Smooth muscle cell (in vitro differentiated cells): ENCODE measurements around the gene CACNA1S. TPM values are rescaled to one million over a fixed set of nuclear protein-coding genes. Genes with fewer than 3 reads are reported as not detected.

Source experiments
- DNase-seq: peaks from one replicate; lab custom pipeline; 2025; ENCODE audit not compliant: unreplicated experiment; lab: John Stamatoyannopoulos, UW
- H2AFZ ChIP-seq: fragments of 200-600 bp; sonication (generic); 2 replicates; pipeline ENCODE4 v1.6.0; 2016; ENCODE audit warnings: antibody characterized with exemption, low read depth, mild to moderate bottlenecking
- H3F3A ChIP-seq: fragments of 200-600 bp; sonication (generic); 2 replicates; pipeline ENCODE4 v1.6.0; 2017; ENCODE audit warnings: antibody characterized with exemption, low read depth
- H3K27ac ChIP-seq: fragments of 200-600 bp; sonication (generic); 2 replicates; pipeline ENCODE4 v1.5.1; 2016; ENCODE audit warnings: low read depth, mild to moderate bottlenecking
- H3K27me3 ChIP-seq: fragments of 200-600 bp; sonication (generic); 2 replicates; pipeline ENCODE4 v1.6.1; 2016; ENCODE audit warnings: low read depth, mild to moderate bottlenecking
- H3K36me3 ChIP-seq: fragments of 200-600 bp; sonication (generic); 2 replicates; pipeline ENCODE4 v1.5.1; 2016; ENCODE audit warnings: low read depth
- H3K4me1 ChIP-seq: fragments of 200-600 bp; sonication (generic); 2 replicates; pipeline ENCODE4 v1.5.1; 2016; ENCODE audit warnings: low read depth
- H3K4me2 ChIP-seq: fragments of 200-600 bp; sonication (generic); 2 replicates; pipeline ENCODE4 v1.6.0; 2016; ENCODE audit warnings: mild to moderate bottlenecking
- H3K4me3 ChIP-seq: fragments of 200-600 bp; sonication (generic); 2 replicates; pipeline ENCODE4 v1.5.1; 2016; ENCODE audit warnings: mild to moderate bottlenecking
- H3K79me2 ChIP-seq: fragments of 200-600 bp; sonication (generic); 2 replicates; pipeline ENCODE4 v1.6.0; 2016; ENCODE audit warnings: low read depth, mild to moderate bottlenecking
- H3K9ac ChIP-seq: fragments of 200-600 bp; sonication (generic); 2 replicates; pipeline ENCODE4 v1.6.0; 2016; ENCODE audit warnings: low read depth
- H3K9me3 ChIP-seq: fragments of 200-600 bp; sonication (generic); replicated peaks from 2 replicates; pipeline ENCODE4 v1.5.1; 2016; ENCODE audit warnings: low read depth
- H4K20me1 ChIP-seq: fragments of 200-600 bp; sonication (generic); 2 replicates; pipeline ENCODE4 v1.6.0; 2016; ENCODE audit warnings: low read depth
- WGBS: methylation state at CpG from one replicate; pipeline ENCODE4 v1.1.7; 2016; ENCODE audit warnings: low lambda C conversion rate; 5-methylcytosine and 5-hydroxymethylcytosine counted together
- polyA plus RNA-seq: library from polyadenylated mRNA; unstranded; fragments of >200 nt; fragmentation: Nextera tagmentation; extraction: Ambion mirVana; gene quantifications from 2 replicates; pipeline ENCODE4 v1.2.1, GENCODE V29; 2016
- total RNA-seq: library from RNA; depleted of rRNA; stranded (reverse); fragments of >200 nt; gene quantifications from 2 replicates; pipeline ENCODE4 v1.2.3, GENCODE V29; 2014
- TF ChIP-seq, protein P1 (sequence below): fragments of 200-600 bp; sonication (generic); IDR thresholded peaks from 2 replicates; pipeline ENCODE4 v1.5.1; 2017; ENCODE audit warnings: borderline replicate concordance, mild to moderate bottlenecking, antibody characterized with exemption; ENCODE audit not compliant: insufficient read depth, poor library complexity, severe bottlenecking

The CACNA1S gene
- total and polyA plus RNA-seq, 2 experiments from 2014 or later: not detected

DNA sequence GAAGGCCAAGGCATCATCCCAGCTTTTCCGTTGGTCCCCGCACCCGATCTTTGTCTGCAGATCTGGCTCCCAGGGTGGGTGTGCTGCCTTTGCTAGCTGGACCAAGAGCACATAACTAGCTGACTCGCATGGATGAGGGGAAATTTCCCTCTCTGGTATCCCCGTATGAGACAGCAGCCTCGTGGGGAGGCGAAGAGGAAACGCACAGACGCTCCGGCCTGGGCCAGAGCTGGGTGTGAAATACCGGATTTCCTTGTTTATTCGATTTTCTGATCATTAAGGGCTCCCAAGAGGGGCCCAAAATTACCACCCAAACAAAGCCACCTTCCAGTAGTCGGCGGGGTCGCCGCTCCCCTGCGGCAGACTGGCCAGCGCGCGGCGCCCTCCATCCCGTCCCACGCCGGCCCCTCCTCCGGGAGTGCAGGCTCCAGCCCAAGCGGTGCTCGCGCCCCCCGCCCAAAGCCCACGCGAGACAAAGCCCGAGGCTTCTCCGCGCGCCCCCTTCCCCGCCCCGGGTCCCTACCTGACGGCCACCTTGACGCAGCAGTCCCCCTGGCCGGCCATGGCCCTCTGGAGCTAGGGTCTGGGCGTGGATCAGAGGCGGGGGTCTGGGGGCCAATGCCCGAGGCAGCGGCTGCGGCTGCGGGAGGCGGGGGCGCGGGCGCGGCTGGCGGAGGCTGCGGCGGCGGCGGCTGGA lies 89.3 kb downstream of the CACNA1S start:
- Histone ChIP-seq H3K9me3 (no peaks in the 10 kb centered on the region), H3K79me2 (no peaks in the 10 kb centered on the region), H3F3A (peaks cover 5% of the 10 kb centered on the region), H3K36me3 (no peaks in the 10 kb centered on the region), H3K27me3 (no peaks in the 10 kb centered on the region), H2AFZ (peak overlapping the region; percentile 40), H3K4me2 (peak overlapping the region; percentile 99), H4K20me1 (no peaks in the 10 kb centered on the region), H3K4me3 (peak overlapping the region; percentile 70), H3K4me1 (peaks cover 48% of the 10 kb centered on the region), H3K9ac (peak overlapping the region; percentile 39), H3K27ac (no peak overlapping the region)
- WGBS: 5% methylated on average over 31 of the region's 56 CpGs
- TF ChIP-seq, protein P1, sequence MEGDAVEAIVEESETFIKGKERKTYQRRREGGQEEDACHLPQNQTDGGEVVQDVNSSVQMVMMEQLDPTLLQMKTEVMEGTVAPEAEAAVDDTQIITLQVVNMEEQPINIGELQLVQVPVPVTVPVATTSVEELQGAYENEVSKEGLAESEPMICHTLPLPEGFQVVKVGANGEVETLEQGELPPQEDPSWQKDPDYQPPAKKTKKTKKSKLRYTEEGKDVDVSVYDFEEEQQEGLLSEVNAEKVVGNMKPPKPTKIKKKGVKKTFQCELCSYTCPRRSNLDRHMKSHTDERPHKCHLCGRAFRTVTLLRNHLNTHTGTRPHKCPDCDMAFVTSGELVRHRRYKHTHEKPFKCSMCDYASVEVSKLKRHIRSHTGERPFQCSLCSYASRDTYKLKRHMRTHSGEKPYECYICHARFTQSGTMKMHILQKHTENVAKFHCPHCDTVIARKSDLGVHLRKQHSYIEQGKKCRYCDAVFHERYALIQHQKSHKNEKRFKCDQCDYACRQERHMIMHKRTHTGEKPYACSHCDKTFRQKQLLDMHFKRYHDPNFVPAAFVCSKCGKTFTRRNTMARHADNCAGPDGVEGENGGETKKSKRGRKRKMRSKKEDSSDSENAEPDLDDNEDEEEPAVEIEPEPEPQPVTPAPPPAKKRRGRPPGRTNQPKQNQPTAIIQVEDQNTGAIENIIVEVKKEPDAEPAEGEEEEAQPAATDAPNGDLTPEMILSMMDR: no peak
- DNase-seq: no peak

GRCh38 chr1:201022493-201022819 lies 89.8 kb downstream of the CACNA1S start:
- Histone ChIP-seq H3K27me3 (no peaks in the 10 kb centered on the region), H3K27ac (no peak overlapping the region), H3K9ac (no peak overlapping the region), H3K36me3 (no peaks in the 10 kb centered on the region), H3K4me3 (peak overlapping the region; percentile 70), H3K79me2 (no peaks in the 10 kb centered on the region), H3K9me3 (no peaks in the 10 kb centered on the region), H3F3A (peaks cover 5% of the 10 kb centered on the region), H3K4me1 (peaks cover 51% of the 10 kb centered on the region), H2AFZ (peak overlapping the region; percentile 40), H4K20me1 (no peaks in the 10 kb centered on the region), H3K4me2 (peak overlapping the region; percentile 99)
- no peak for DNase-seq
- 66% methylated on average over 2 of the region's 2 CpGs for WGBS
- TF ChIP-seq, protein P1: no peak

DNA sequence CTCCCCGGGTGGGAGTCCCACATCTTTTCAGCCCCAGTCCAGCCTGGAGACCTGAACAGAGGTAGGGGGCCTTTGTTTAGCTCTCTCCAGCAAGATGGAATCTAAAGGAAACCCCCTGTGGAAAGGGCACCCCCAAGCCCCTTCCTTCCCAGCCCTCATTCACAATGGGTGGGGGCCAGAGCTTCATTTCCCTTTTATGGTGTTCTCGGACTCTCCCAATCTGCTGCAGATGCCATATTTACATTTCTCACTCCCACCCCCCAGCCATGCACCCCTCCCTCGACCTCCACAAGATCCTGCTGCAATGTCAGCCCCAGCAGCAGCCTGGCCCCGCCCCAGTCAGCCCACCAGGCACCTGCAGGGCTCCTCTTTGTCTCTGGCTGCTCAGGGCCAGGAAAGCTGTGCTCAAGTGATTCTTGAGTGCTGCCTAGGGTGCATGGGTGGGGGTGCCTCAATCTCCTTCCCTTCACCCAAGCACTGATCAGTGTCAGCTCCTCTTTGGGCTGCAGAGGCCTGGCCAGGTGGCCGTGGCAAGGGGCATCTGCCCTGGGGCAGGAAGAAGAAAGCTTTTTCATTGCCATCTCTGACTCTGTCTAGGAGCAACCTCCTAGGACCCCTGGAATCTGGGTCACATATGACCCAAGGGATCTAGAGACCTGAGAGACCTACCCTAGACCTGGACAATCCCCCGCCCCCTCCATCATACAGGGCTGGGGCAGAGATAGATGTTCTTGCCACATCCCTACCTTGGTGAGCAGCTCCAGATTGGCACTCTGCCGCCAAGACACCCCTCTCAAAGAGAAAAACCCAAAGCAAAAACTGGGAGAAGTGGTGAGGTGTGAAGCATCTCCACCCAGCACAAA lies 90.4 kb downstream of the CACNA1S start:
- WGBS: 75% methylated on average over 7 of the region's 7 CpGs
- Histone ChIP-seq H3K4me3 (no peak overlapping the region), H2AFZ (no peak overlapping the region), H4K20me1 (no peaks in the 10 kb centered on the region), H3K79me2 (no peaks in the 10 kb centered on the region), H3F3A (peaks cover 5% of the 10 kb centered on the region), H3K27me3 (no peaks in the 10 kb centered on the region), H3K36me3 (no peaks in the 10 kb centered on the region), H3K27ac (no peak overlapping the region), H3K4me1 (peaks cover 56% of the 10 kb centered on the region), H3K9ac (no peak overlapping the region), H3K4me2 (peak overlapping the region; percentile 99), H3K9me3 (no peaks in the 10 kb centered on the region)
- DNase-seq: no peak
- TF ChIP-seq, protein P1: no peak
